Measurements from ENCODE around the gene LDB2.

Gene LDB2

GRCh38 chr4:16775411-16776154, 122.9 kb downstream of the LDB2 start:
- no peak overlapping the region for H3K27ac ChIP-seq
- no peak for TF ChIP-seq ZFX (IDR thresholded peaks at IDR 0.05; ENCODE audit: borderline replicate concordance)

- H3K27ac ChIP-seq = no peak overlapping the region
- TF ChIP-seq ZFX (IDR thresholded peaks at IDR 0.05; ENCODE audit: borderline replicate concordance) = no peak
- no peak for TF ChIP-seq CTCF (IDR thresholded peaks at IDR 0.05)
These were observed 126.0 kb downstream of the LDB2 start for GRCh38 chr4:16772366-16772850.

- TF ChIP-seq ZFX (IDR thresholded peaks at IDR 0.05; ENCODE audit: borderline replicate concordance) (no peak), CTCF (IDR thresholded peaks at IDR 0.05) (no peak)
- no peak overlapping the region for H3K27ac ChIP-seq
These were observed 127.6 kb downstream of the LDB2 start for GRCh38 chr4:16770710-16771285.

- no peak overlapping the region for H3K27ac ChIP-seq
- TF ChIP-seq ZFX (IDR thresholded peaks at IDR 0.05; ENCODE audit: borderline replicate concordance) (no peak), CTCF (IDR thresholded peaks at IDR 0.05) (no peak)
These were observed 130.6 kb downstream of the LDB2 start for GRCh38 chr4:16767861-16768260.

GRCh38 chr4:16767251-16767650, 131.2 kb downstream of the LDB2 start:
- H3K27ac ChIP-seq = no peak overlapping the region
- TF ChIP-seq CTCF (IDR thresholded peaks at IDR 0.05) (no peak), ZFX (IDR thresholded peaks at IDR 0.05; ENCODE audit: borderline replicate concordance) (no peak)

- no peak for TF ChIP-seq CTCF (IDR thresholded peaks at IDR 0.05)
- no peak for TF ChIP-seq ZFX (IDR thresholded peaks at IDR 0.05; ENCODE audit: borderline replicate concordance)
- H3K27ac ChIP-seq = no peak overlapping the region
These were observed 132.9 kb downstream of the LDB2 start for GRCh38 chr4:16765546-16765945.

GRCh38 chr4:16764622-16765021, 133.8 kb downstream of the LDB2 start:
- H3K27ac ChIP-seq = no peak overlapping the region
- TF ChIP-seq CTCF (IDR thresholded peaks at IDR 0.05) (peak; percentile 27), ZFX (IDR thresholded peaks at IDR 0.05; ENCODE audit: borderline replicate concordance) (no peak)
